Mesodermal cell (in vitro differentiated cells): ENCODE data around the gene KLLN.
"Not testable (repeated sequence)": the region's sequence is repeated elsewhere in the genome, so short reads cannot be mapped to it uniquely, and the experiment has no call there.

Experiments used
- H3K27ac ChIP-seq: 2 replicates; pipeline ENCODE4 v1.7.0; 2013; ENCODE audit warnings: mild to moderate bottlenecking, low read depth, low read length, moderate library complexity; ENCODE audit not compliant: severe bottlenecking
- H3K36me3 ChIP-seq: 2 replicates; pipeline ENCODE4 v1.7.1; 2013; ENCODE audit warnings: mild to moderate bottlenecking, low read length, moderate library complexity; ENCODE audit not compliant: control insufficient read depth, insufficient read depth
- H3K4me1 ChIP-seq: one replicate; pipeline ENCODE4 v1.7.1; 2013; ENCODE audit warnings: mild to moderate bottlenecking, low read length; ENCODE audit not compliant: insufficient read depth, control insufficient read depth, poor library complexity, severe bottlenecking
- H3K4me3 ChIP-seq: 2 replicates; pipeline ENCODE4 v1.7.0; 2013; ENCODE audit warnings: low read length, control low read depth, mild to moderate bottlenecking; ENCODE audit not compliant: insufficient read depth, poor library complexity, severe bottlenecking; ENCODE audit errors: extremely low read depth
- H3K9me3 ChIP-seq: 2 replicates; pipeline ENCODE4 v1.7.1; 2013; ENCODE audit warnings: mild to moderate bottlenecking, low read length, moderate library complexity; ENCODE audit not compliant: control insufficient read depth
- WGBS, 2 experiments: methylation state at CpG; one replicate each; pipeline ENCODE4 v1.1.5; 2013; ENCODE audit warnings: missing lambda C conversion rate in 2 of 2; ENCODE audit not compliant: insufficient coverage in 2 of 2; 5-methylcytosine and 5-hydroxymethylcytosine counted together

The KLLN gene

GRCh38 chr10:87852089-87852488 is 11.2 kb downstream of the KLLN start:
- no peaks in the 10 kb centered on the region for H3K9me3 ChIP-seq
- no peaks in the 10 kb centered on the region for H3K4me1 ChIP-seq
- H3K27ac ChIP-seq = no peak overlapping the region
- no peak overlapping the region for H3K4me3 ChIP-seq
- H3K36me3 ChIP-seq = no peaks in the 10 kb centered on the region
- 60% methylated on average over 1 of the region's 1 CpG; no CpG with 5 or more reads in 1 of the 2 experiments for WGBS, 2 experiments

DNA sequence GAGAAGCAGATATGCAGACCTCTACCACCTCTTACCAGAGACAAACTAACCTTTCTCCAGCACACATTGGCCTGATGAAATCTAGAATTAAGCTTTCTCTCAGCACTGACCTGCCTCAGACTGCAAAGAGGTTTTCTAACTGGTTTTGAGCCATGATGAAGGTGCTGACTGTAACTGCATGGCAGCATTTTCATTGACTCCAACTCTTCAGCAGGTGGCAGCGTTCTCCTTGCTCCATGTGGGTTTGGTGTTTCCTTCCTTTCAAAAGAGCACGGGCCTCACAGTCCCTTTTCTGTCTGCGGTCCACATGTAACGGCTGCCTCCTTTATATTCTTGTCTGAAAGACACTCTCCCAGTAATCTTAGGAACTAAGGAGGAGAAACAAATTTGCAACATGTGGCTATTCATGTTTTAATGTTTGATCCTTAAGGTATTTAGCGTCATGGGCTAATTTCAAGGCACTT is 12.6 kb downstream of the KLLN start:
- Histone ChIP-seq H3K4me3 (no peak overlapping the region), H3K9me3 (no peaks in the 10 kb centered on the region), H3K36me3 (no peaks in the 10 kb centered on the region), H3K4me1 (no peaks in the 10 kb centered on the region), H3K27ac (no peak overlapping the region)
- 15 to 60% methylated on average over 1 to 2 of the region's 5 CpGs for WGBS, 2 experiments

DNA sequence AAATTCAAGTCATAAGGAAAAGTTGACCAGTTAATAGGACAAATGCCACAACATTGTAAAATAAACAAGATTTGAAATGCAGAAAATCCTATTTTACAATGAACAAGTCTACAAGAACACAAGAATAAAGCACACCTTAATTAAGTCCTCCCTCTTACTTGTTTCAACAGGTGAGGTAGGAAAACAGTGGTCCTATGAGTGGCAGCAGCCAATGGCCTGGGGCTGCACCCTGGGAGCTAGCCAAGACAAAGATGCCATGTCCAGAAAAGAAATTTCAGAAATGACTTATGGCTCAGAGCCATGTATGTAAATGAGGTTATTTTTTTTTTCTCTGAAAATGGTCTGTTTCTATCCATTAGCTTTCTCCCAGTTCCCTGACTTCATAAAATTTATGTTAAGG is 14.3 kb downstream of the KLLN start:
- Histone ChIP-seq H3K4me1 (no peaks in the 10 kb centered on the region), H3K9me3 (no peaks in the 10 kb centered on the region), H3K27ac (no peak overlapping the region), H3K36me3 (no peaks in the 10 kb centered on the region), H3K4me3 (no peak overlapping the region)

DNA sequence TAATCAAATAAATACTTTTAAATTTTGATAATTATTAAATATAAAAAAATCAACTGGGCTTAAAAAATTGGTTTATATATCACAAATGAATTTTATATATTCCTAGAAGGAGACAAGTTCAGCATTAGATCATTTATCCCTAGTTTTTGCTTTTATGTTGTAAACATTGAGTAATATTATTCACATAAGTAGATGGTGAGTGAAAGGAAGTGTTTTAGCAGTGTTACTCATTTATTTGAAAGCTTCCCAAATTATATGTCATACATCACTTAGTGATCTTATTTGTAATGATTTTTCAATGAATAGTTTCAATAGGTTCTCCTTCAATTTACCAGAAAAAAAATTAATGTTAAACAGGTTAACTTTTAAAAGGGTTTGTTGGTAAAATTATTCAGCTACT is 15.8 kb downstream of the KLLN start:
- no peaks in the 10 kb centered on the region for H3K9me3 ChIP-seq
- H3K27ac ChIP-seq = no peak overlapping the region
- H3K36me3 ChIP-seq = no peaks in the 10 kb centered on the region
- no peaks in the 10 kb centered on the region for H3K4me1 ChIP-seq
- H3K4me3 ChIP-seq = no peak overlapping the region

- H3K4me1 ChIP-seq, H3K36me3 ChIP-seq, H3K27ac ChIP-seq, H3K4me3 ChIP-seq, H3K9me3 ChIP-seq: not testable (repeated sequence)
- WGBS, 2 experiments = 91 to 95% methylated on average over 5 of the region's 8 CpGs
Observed at GRCh38 chr10:87846711-87847110, 16.6 kb downstream of the KLLN start.

GRCh38 chr10:87846023-87846422 is 17.3 kb downstream of the KLLN start:
- Histone ChIP-seq H3K36me3 (no peaks in the 10 kb centered on the region), H3K27ac (no peak overlapping the region), H3K4me1 (no peaks in the 10 kb centered on the region), H3K4me3 (no peak overlapping the region), H3K9me3 (no peaks in the 10 kb centered on the region)
- 80 to 89% methylated on average over 3 to 5 of the region's 7 CpGs for WGBS, 2 experiments

- H3K9me3 ChIP-seq = no peaks in the 10 kb centered on the region
- no peak overlapping the region for H3K4me3 ChIP-seq
- H3K4me1 ChIP-seq = no peaks in the 10 kb centered on the region
- WGBS, 2 experiments = 100% methylated on average over 1 of the region's 3 CpGs; no CpG with 5 or more reads in 1 of the 2 experiments
- H3K27ac ChIP-seq = no peak overlapping the region
- H3K36me3 ChIP-seq = no peaks in the 10 kb centered on the region
Observed at GRCh38 chr10:87845624-87845998, 17.7 kb downstream of the KLLN start.

- Histone ChIP-seq H3K4me3 (no peak overlapping the region), H3K27ac (no peak overlapping the region)
- WGBS, 2 experiments = 67% methylated on average over 1 of the region's 1 CpG; no CpG with 5 or more reads in 1 of the 2 experiments
Observed at GRCh38 chr10:87844837-87845623, 18.3 kb downstream of the KLLN start.

GRCh38 chr10:87843714-87844113 is 19.6 kb downstream of the KLLN start:
- H3K36me3 ChIP-seq = no peaks in the 10 kb centered on the region
- H3K9me3 ChIP-seq = no peaks in the 10 kb centered on the region
- no peaks in the 10 kb centered on the region for H3K4me1 ChIP-seq
- WGBS, 2 experiments = 95 to 100% methylated on average over 3 of the region's 4 CpGs
- no peak overlapping the region for H3K27ac ChIP-seq
- H3K4me3 ChIP-seq = no peak overlapping the region

More at GRCh38 chr10:87844837-87845623, 18.3 kb downstream of the KLLN start:
- no peaks in the 10 kb centered on the region for H3K9me3 ChIP-seq
- H3K36me3 ChIP-seq = no peaks in the 10 kb centered on the region
- no peaks in the 10 kb centered on the region for H3K4me1 ChIP-seq

GRCh38 chr10:87842776-87843497 is 20.4 kb downstream of the KLLN start:
- Histone ChIP-seq H3K4me3 (no peak overlapping the region), H3K27ac (no peak overlapping the region), H3K4me1 (no peaks in the 10 kb centered on the region), H3K36me3 (no peaks in the 10 kb centered on the region), H3K9me3 (no peaks in the 10 kb centered on the region)

DNA sequence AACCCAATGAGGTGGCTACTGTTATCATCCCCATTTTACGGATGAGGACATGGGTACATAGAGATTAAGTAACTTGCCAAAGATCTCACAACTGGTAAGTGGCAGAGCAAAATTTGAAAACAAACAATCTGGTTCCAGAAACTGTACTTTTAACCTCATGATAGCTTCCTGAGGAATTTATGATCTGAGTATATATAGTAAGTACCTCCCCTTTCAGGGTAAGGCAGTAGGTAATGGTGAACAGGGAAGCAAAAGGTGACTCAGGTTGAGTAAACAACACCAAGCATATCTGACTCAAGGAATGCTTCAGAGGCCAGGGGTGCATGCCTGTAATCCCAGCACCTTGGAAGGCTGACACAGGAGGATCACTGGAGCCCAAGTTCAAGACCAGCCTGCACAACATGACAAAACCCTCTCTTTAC is 21.1 kb downstream of the KLLN start:
- Histone ChIP-seq H3K27ac (no peak overlapping the region), H3K9me3 (no peaks in the 10 kb centered on the region), H3K4me3 (no peak overlapping the region), H3K4me1 (no peaks in the 10 kb centered on the region), H3K36me3 (no peaks in the 10 kb centered on the region)
- 100% methylated on average over 1 of the region's 1 CpG; no CpG with 5 or more reads in 1 of the 2 experiments for WGBS, 2 experiments
